Gastroesophageal sphincter (tissue), 4 donors: ENCODE measurements around the gene GABRG3. TPM values are rescaled to one million over a fixed set of nuclear protein-coding genes. Genes with fewer than 3 reads are reported as not detected.

Source experiments
- ATAC-seq: fragments of 150-250 bp; one replicate; pipeline ENCODE4 v1.9.1; 2016; ENCODE audit warnings: mild to moderate bottlenecking, moderate library complexity
- H3K27ac ChIP-seq, 4 donors: fragments of 200-600 bp; sonication (generic) in 3 of 4; 1 replicate in 3 of 4; 2 replicates in 1 of 4; pipeline ENCODE4 v1.5.1; 2016 to 2019
- H3K27me3 ChIP-seq: fragments of 200-600 bp; sonication (generic); one replicate; pipeline ENCODE4 v1.5.1; 2019
- H3K36me3 ChIP-seq, 2 donors: fragments of 200-600 bp; sonication (generic); one replicate each; pipeline ENCODE4 v1.5.1; 2019; ENCODE audit warnings: control low read depth in 1 of 2
- H3K4me1 ChIP-seq, 3 donors: fragments of 200-600 bp; sonication (generic); 1 replicate in 2 of 3; 2 replicates in 1 of 3; pipeline ENCODE4 v1.5.1; 2016 to 2019; ENCODE audit warnings: control low read depth in 2 of 3
- H3K4me3 ChIP-seq, 2 donors: fragments of 200-600 bp; sonication (generic); one replicate each; pipeline ENCODE4 v1.5.1; 2019; ENCODE audit warnings: mild to moderate bottlenecking in 1 of 2, moderate library complexity in 1 of 2
- H3K9me3 ChIP-seq, 3 donors: fragments of 200-600 bp; sonication (generic); one replicate each; pipeline ENCODE4 v1.5.1; 2017 to 2019; ENCODE audit warnings: control low read depth in 2 of 3
- CTCF ChIP-seq, 4 experiments: fragments of 200-600 bp in 2 of 4; fragments of 450-650 bp in 2 of 4; sonication (generic) in 1 of 4; IDR thresholded peaks; one replicate each; pipeline ENCODE4 v1.5.1; 2017 to 2019; ENCODE audit warnings: antibody characterized with exemption in 4 of 4, mild to moderate bottlenecking in 2 of 4, moderate library complexity in 2 of 4
- EP300 ChIP-seq: sonication (generic); formaldehyde crosslinking; IDR thresholded peaks from one replicate; pipeline ENCODE4 v1.6.1; 2017; ENCODE audit warnings: antibody characterized with exemption, mild to moderate bottlenecking
- POLR2A ChIP-seq, 2 donors: fragments of 450-650 bp; IDR thresholded peaks; one replicate each; pipeline ENCODE4 v1.6.1; 2017; ENCODE audit warnings: antibody characterized with exemption in 2 of 2, mild to moderate bottlenecking in 2 of 2, moderate library complexity in 1 of 2
- POLR2AphosphoS5 ChIP-seq: sonication (generic); formaldehyde crosslinking; IDR thresholded peaks from one replicate; pipeline ENCODE4 v1.6.1; 2017; ENCODE audit warnings: antibody characterized with exemption
- WGBS, 2 donors: methylation state at CpG; one replicate each; pipeline ENCODE4 v1.1.5; 2018; ENCODE audit warnings: low coverage in 1 of 2; 5-methylcytosine and 5-hydroxymethylcytosine counted together
- total RNA-seq, 4 donors: library from RNA; depleted of rRNA; stranded (reverse); fragments of >200 nt; gene quantifications; one replicate each; pipeline ENCODE4 v1.1.0, GENCODE V29; 2016

Gene GABRG3
- total RNA-seq, 4 donors from 2014 or later = under 0.01 to 0.04 TPM; not detected in 2

DNA sequence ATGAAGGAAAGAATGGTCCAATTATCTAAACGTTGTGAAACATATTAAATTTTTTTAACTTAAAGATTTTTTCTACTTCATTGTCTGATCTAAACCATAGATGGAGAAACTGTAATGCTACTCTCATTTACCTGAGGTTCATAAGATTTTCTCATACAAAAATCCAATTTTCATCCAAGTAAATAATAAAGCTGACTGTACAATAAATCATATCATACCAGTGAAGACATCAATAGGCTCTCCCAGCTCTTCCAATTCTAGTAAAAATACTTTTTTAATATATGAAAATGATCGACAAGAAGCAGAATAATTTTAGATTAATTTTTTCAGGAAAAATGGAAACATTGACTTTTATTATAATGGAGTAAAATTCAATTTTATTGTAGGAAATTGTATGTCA lies 260.8 kb downstream of the GABRG3 start:
- no peak for ATAC-seq
- H3K9me3 ChIP-seq = no peaks in the 10 kb centered on the region

GRCh38 chr15:27232876-27233275 lies 261.9 kb downstream of the GABRG3 start:
- H3K4me3 ChIP-seq = no peak overlapping the region
- H3K27ac ChIP-seq = no peak overlapping the region
- TF ChIP-seq EP300 (no peak), CTCF (IDR thresholded peaks at IDR 0.05) (no peak), POLR2A (IDR thresholded peaks at IDR 0.05) (no peak), POLR2AphosphoS5 (no peak)
- WGBS, 2 donors = 66 to 100% methylated on average over 1 to 3 of the region's 4 CpGs
- peaks cover 3% of the 10 kb centered on the region for H3K27me3 ChIP-seq
- H3K4me1 ChIP-seq = no peaks in the 10 kb centered on the region
- ATAC-seq = no peak
- H3K9me3 ChIP-seq = no peaks in the 10 kb centered on the region
- no peaks in the 10 kb centered on the region for H3K36me3 ChIP-seq

More for the DNA sequence above, 260.8 kb downstream of the GABRG3 start:
- no peaks in the 10 kb centered on the region for H3K4me1 ChIP-seq
- no peaks in the 10 kb centered on the region for H3K27me3 ChIP-seq
- no peak for TF ChIP-seq CTCF (IDR thresholded peaks at IDR 0.05)
- no peak overlapping the region for H3K4me3 ChIP-seq
- no peak overlapping the region for H3K27ac ChIP-seq
- no peaks in the 10 kb centered on the region for H3K36me3 ChIP-seq
- WGBS, 2 donors = 13 to 51% methylated on average over 2 of the region's 2 CpGs

DNA sequence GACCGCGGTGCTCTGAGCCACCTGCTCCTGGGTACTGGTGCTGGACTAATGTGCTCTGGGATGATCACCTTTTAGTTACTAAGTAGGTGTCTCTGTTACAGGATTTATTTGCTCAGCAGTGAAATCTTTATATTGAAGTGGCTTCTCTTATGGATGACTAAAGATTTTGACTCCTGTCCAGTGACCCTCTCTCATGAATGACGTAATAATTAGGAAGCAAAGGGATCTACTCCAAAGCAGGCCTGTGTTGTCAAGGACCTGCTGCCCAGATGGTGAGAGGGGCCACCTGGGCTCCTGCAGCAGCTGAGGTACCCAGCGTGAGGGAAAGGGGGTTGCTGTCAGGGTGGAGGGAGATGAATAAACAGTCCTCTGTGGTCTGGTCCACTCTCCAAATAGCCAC lies 263.6 kb downstream of the GABRG3 start:
- H3K27me3 ChIP-seq = peaks cover 3% of the 10 kb centered on the region
- H3K27ac ChIP-seq = no peak overlapping the region
- TF ChIP-seq POLR2A (IDR thresholded peaks at IDR 0.05) (no peak), POLR2AphosphoS5 (no peak), EP300 (no peak), CTCF (IDR thresholded peaks at IDR 0.05) (no peak)
- 63 to 90% methylated on average over 2 to 4 of the region's 4 CpGs for WGBS, 2 donors
- H3K4me3 ChIP-seq = no peak overlapping the region
- H3K9me3 ChIP-seq = no peaks in the 10 kb centered on the region
- no peaks in the 10 kb centered on the region for H3K4me1 ChIP-seq
- no peaks in the 10 kb centered on the region for H3K36me3 ChIP-seq
- ATAC-seq = no peak

GRCh38 chr15:27235161-27235560 lies 264.2 kb downstream of the GABRG3 start:
- H3K4me3 ChIP-seq = no peak overlapping the region
- no peaks in the 10 kb centered on the region for H3K4me1 ChIP-seq
- H3K27me3 ChIP-seq = peaks cover 3% of the 10 kb centered on the region
- ATAC-seq = no peak
- H3K27ac ChIP-seq = no peak overlapping the region
- TF ChIP-seq POLR2AphosphoS5 (no peak), CTCF (IDR thresholded peaks at IDR 0.05) (no peak), EP300 (no peak), POLR2A (IDR thresholded peaks at IDR 0.05) (no peak)
- no peaks in the 10 kb centered on the region for H3K36me3 ChIP-seq
- WGBS, 2 donors = 50 to 52% methylated on average over 3 to 4 of the region's 4 CpGs
- no peaks in the 10 kb centered on the region for H3K9me3 ChIP-seq

GRCh38 chr15:27235681-27236080 lies 264.7 kb downstream of the GABRG3 start:
- WGBS, 2 donors = 25 to 38% methylated on average over 1 to 2 of the region's 2 CpGs
- TF ChIP-seq EP300 (no peak), POLR2A (IDR thresholded peaks at IDR 0.05) (no peak), CTCF (IDR thresholded peaks at IDR 0.05) (no peak), POLR2AphosphoS5 (no peak)
- no peak for ATAC-seq
- Histone ChIP-seq H3K4me1 (no peaks in the 10 kb centered on the region), H3K9me3 (no peaks in the 10 kb centered on the region), H3K4me3 (no peak overlapping the region), H3K27me3 (peaks cover 3% of the 10 kb centered on the region), H3K36me3 (no peaks in the 10 kb centered on the region), H3K27ac (no peak overlapping the region)
